HepG2 (cell line): ENCODE results near the gene SGMS1. TPM values are rescaled to one million over a fixed set of nuclear protein-coding genes. Genes with fewer than 3 reads are reported as not detected.
A peak's percentile ranks its signal among the peaks of the same experiment; 100 is the strongest.

Experiments used
- CBX1 ChIP-seq: IDR thresholded peaks from one replicate; pipeline ENCODE4 v1.6.1; 2016; ENCODE audit warnings: antibody characterized with exemption, low read depth
- CEBPG ChIP-seq: IDR thresholded peaks from 2 replicates; pipeline ENCODE4 v1.6.1; 2016
- DPF2 ChIP-seq: sonication (generic); formaldehyde crosslinking; IDR thresholded peaks from 2 replicates; pipeline ENCODE4 v1.4.0; 2020; ENCODE audit warnings: mild to moderate bottlenecking, low read depth, missing genetic modification reagents, borderline replicate concordance
- FLYWCH1 ChIP-seq: sonication (generic); formaldehyde crosslinking; IDR thresholded peaks from 2 replicates; pipeline ENCODE4 v1.8.1; 2023; ENCODE audit warnings: mild to moderate bottlenecking, missing genetic modification reagents
- KDM5B ChIP-seq: sonication (generic); formaldehyde crosslinking; IDR thresholded peaks from 2 replicates; pipeline ENCODE4 v1.4.0; 2020; ENCODE audit warnings: missing genetic modification reagents, mild to moderate bottlenecking, borderline replicate concordance
- KLF11 ChIP-seq: IDR thresholded peaks from 2 replicates; pipeline ENCODE4 v1.6.1; 2016; ENCODE audit warnings: missing compliant biosample characterization
- NR1H2 ChIP-seq: sonication (generic); formaldehyde crosslinking; IDR thresholded peaks from 2 replicates; pipeline ENCODE4 v1.8.1; 2022; ENCODE audit warnings: low read depth, missing genetic modification reagents, borderline replicate concordance
- RNF2 ChIP-seq: fragments of 450-650 bp; conservative IDR thresholded peaks from 2 replicates; pipeline ENCODE4 v1.6.1; 2016; ENCODE audit warnings: low read depth
- SMC3 ChIP-seq: IDR thresholded peaks from 2 replicates; pipeline ENCODE4 v1.6.1; 2011; ENCODE audit warnings: low read length, improper control_type of control experiment
- SOX13 ChIP-seq, 3 experiments: fragments of 450-650 bp in 1 of 3; sonication (generic) in 1 of 3; formaldehyde crosslinking in 1 of 3; IDR thresholded peaks in 2 of 3; conservative IDR thresholded peaks in 1 of 3; 2 replicates each; pipeline versions ENCODE4 v1.5.0 to v1.6.1; 2016 to 2020; ENCODE audit warnings: antibody characterized with exemption in 1 of 3, mild to moderate bottlenecking in 1 of 3, missing compliant biosample characterization in 1 of 3, missing genetic modification reagents in 1 of 3, moderate library complexity in 1 of 3
- TEAD3 ChIP-seq: optimal IDR thresholded peaks from 2 replicates; pipeline ENCODE3; 2016; ENCODE audit warnings: borderline replicate concordance
- ZFP37 ChIP-seq: sonication (generic); formaldehyde crosslinking; IDR thresholded peaks from 2 replicates; pipeline ENCODE4 v1.4.0; 2020; ENCODE audit warnings: missing genetic modification reagents, borderline replicate concordance
- ZMYM3 ChIP-seq: sonication (generic); formaldehyde crosslinking; IDR thresholded peaks from 2 replicates; pipeline ENCODE4 v1.5.1; 2020; ENCODE audit warnings: mild to moderate bottlenecking, missing genetic modification reagents
- ZNF232 ChIP-seq: sonication (generic); formaldehyde crosslinking; IDR thresholded peaks from 2 replicates; pipeline ENCODE4 v1.4.0; 2020; ENCODE audit warnings: missing genetic modification reagents, borderline replicate concordance
- ZNF234 ChIP-seq: sonication (generic); formaldehyde crosslinking; conservative IDR thresholded peaks from 2 replicates; pipeline ENCODE4 v1.5.1; 2020; ENCODE audit warnings: mild to moderate bottlenecking, missing genetic modification reagents
- ZNF552 ChIP-seq: sonication (generic); formaldehyde crosslinking; IDR thresholded peaks from 2 replicates; pipeline ENCODE4 v1.9.0; 2022; ENCODE audit warnings: missing genetic modification reagents, mild to moderate bottlenecking, borderline replicate concordance
- polyA plus RNA-seq, 8 experiments: library from polyadenylated mRNA; depleted of rRNA in 3 of 8; stranded (reverse) in 7 of 8; unstranded in 1 of 8; fragments of >200 nt; fragmentation: Illumina TruSeq in 4 of 8; extraction: Trizol in 4 of 8; gene quantifications; 2 replicates each; pipeline versions ENCODE4 v1.2.1 to v1.2.3, GENCODE V29; 2011 to 2016; ENCODE audit warnings: low read depth in 4 of 8, missing spikeins in 1 of 8, mixed read lengths in 1 of 8; ENCODE audit not compliant: insufficient read depth in 1 of 8
- total RNA-seq, 5 experiments: library from RNA; depleted of rRNA; stranded (reverse); fragments of >200 nt; fragmentation: Illumina TruSeq; extraction: Trizol; gene quantifications; 2 replicates each; pipeline ENCODE4 v1.2.3, GENCODE V29; 2016; ENCODE audit warnings: low read depth in 1 of 5
- TF ChIP-seq, protein P1 (sequence below): sonication (generic); formaldehyde crosslinking; conservative IDR thresholded peaks from 2 replicates; pipeline ENCODE4 v1.8.0; 2022; ENCODE audit warnings: low read depth, missing genetic modification reagents
- TF ChIP-seq, protein P2 (sequence below): sonication (generic); formaldehyde crosslinking; IDR thresholded peaks from 2 replicates; pipeline ENCODE4 v1.5.0; 2020; ENCODE audit warnings: missing genetic modification reagents
- TF ChIP-seq, protein P3 (sequence below): sonication (generic); formaldehyde crosslinking; IDR thresholded peaks from 2 replicates; pipeline ENCODE4 v1.5.0; 2020; ENCODE audit warnings: mild to moderate bottlenecking, missing genetic modification reagents, moderate library complexity
- TF ChIP-seq, protein P4 (sequence below): sonication (generic); formaldehyde crosslinking; IDR thresholded peaks from 2 replicates; pipeline ENCODE4 v1.8.0; 2022; ENCODE audit warnings: mild to moderate bottlenecking, missing genetic modification reagents, borderline replicate concordance
- TF ChIP-seq, protein P5 (sequence below): sonication (generic); formaldehyde crosslinking; IDR thresholded peaks from 2 replicates; pipeline ENCODE4 v1.8.0; 2022; ENCODE audit warnings: missing genetic modification reagents, mild to moderate bottlenecking, moderate library complexity, borderline replicate concordance
- TF ChIP-seq, protein P6 (sequence below): IDR thresholded peaks from 2 replicates; pipeline ENCODE4 v1.6.1; 2018; ENCODE audit warnings: missing genetic modification reagents, mild to moderate bottlenecking, missing compliant biosample characterization

Gene SGMS1
- total and polyA plus RNA-seq, 2 of the 13 experiments (the other 11 are each of a cell fraction or from before 2014, with no cell fraction given) = 6.5 to 15.1 TPM

DNA sequence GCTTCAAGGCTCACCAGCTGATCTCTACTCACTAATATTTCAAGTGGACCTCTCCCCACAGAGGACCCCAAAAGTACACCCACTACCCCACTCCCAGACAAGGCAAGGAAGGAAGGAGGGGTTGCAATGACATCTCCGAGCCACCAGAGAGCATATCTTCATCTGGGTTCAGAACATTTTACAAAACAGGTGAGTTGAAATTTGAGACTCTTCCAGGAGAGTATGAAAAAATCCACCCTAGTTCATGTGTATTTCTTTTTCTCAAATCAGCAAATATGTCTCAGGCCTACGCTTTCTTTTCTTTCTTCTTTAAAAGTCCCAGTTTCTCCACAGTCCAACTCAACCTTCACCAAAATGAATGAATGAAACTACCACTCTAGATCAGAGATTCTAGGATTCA lies 61.9 kb downstream of the SGMS1 start (continued):
- TF ChIP-seq ZFP37 (CRISPR knock-in tag) (no peak), ZNF234 (CRISPR knock-in tag) (no peak), TEAD3 (CRISPR knock-in tag) (no peak), SMC3 (peak; percentile 91), FLYWCH1 (CRISPR knock-in tag) (no peak), CEBPG (no peak), RNF2 (no peak), KDM5B (CRISPR knock-in tag) (no peak), KLF11 (CRISPR knock-in tag) (no peak), NR1H2 (CRISPR knock-in tag) (no peak), CBX1 (no peak), ZMYM3 (CRISPR knock-in tag) (no peak), ZNF232 (no peak), SOX13 (IDR thresholded peaks at IDR 0.05) (no peak), SOX13 (CRISPR knock-in tag; conservative IDR thresholded peaks at IDR 0.05 in 1 of 2, IDR thresholded peaks at IDR 0.05 in 1 of 2) (no peak), DPF2 (CRISPR knock-in tag) (no peak), ZNF552 (CRISPR knock-in tag) (no peak)
- TF ChIP-seq, protein P1, sequence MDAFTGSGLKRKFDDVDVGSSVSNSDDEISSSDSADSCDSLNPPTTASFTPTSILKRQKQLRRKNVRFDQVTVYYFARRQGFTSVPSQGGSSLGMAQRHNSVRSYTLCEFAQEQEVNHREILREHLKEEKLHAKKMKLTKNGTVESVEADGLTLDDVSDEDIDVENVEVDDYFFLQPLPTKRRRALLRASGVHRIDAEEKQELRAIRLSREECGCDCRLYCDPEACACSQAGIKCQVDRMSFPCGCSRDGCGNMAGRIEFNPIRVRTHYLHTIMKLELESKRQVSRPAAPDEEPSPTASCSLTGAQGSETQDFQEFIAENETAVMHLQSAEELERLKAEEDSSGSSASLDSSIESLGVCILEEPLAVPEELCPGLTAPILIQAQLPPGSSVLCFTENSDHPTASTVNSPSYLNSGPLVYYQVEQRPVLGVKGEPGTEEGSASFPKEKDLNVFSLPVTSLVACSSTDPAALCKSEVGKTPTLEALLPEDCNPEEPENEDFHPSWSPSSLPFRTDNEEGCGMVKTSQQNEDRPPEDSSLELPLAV (CRISPR knock-in tag) = no peak
- TF ChIP-seq, protein P2, sequence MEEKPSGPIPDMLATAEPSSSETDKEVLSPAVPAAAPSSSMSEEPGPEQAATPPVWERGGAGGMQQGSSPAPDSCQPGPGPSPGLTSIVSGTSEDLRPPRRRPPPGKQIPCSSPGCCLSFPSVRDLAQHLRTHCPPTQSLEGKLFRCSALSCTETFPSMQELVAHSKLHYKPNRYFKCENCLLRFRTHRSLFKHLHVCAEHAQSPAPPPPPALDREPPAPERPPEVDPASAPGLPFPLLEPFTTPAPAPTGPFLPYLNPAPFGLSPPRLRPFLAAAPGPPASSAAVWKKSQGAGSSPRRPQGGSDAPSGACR (CRISPR knock-in tag) = no peak
- TF ChIP-seq, protein P3, sequence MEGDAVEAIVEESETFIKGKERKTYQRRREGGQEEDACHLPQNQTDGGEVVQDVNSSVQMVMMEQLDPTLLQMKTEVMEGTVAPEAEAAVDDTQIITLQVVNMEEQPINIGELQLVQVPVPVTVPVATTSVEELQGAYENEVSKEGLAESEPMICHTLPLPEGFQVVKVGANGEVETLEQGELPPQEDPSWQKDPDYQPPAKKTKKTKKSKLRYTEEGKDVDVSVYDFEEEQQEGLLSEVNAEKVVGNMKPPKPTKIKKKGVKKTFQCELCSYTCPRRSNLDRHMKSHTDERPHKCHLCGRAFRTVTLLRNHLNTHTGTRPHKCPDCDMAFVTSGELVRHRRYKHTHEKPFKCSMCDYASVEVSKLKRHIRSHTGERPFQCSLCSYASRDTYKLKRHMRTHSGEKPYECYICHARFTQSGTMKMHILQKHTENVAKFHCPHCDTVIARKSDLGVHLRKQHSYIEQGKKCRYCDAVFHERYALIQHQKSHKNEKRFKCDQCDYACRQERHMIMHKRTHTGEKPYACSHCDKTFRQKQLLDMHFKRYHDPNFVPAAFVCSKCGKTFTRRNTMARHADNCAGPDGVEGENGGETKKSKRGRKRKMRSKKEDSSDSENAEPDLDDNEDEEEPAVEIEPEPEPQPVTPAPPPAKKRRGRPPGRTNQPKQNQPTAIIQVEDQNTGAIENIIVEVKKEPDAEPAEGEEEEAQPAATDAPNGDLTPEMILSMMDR (CRISPR knock-in tag) = peak; percentile 72
- TF ChIP-seq, protein P4, sequence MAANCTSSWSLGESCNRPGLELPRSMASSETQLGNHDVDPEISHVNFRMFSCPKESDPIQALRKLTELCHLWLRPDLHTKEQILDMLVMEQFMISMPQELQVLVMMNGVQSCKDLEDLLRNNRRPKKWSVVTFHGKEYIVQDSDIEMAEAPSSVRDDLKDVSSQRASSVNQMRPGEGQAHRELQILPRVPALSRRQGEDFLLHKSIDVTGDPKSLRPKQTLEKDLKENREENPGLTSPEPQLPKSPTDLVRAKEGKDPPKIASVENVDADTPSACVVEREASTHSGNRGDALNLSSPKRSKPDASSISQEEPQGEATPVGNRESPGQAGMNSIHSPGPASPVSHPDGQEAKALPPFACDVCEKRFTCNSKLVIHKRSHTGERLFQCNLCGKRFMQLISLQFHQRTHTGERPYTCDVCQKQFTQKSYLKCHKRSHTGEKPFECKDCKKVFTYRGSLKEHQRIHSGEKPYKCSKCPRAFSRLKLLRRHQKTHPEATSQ = no peak
- TF ChIP-seq, protein P5, sequence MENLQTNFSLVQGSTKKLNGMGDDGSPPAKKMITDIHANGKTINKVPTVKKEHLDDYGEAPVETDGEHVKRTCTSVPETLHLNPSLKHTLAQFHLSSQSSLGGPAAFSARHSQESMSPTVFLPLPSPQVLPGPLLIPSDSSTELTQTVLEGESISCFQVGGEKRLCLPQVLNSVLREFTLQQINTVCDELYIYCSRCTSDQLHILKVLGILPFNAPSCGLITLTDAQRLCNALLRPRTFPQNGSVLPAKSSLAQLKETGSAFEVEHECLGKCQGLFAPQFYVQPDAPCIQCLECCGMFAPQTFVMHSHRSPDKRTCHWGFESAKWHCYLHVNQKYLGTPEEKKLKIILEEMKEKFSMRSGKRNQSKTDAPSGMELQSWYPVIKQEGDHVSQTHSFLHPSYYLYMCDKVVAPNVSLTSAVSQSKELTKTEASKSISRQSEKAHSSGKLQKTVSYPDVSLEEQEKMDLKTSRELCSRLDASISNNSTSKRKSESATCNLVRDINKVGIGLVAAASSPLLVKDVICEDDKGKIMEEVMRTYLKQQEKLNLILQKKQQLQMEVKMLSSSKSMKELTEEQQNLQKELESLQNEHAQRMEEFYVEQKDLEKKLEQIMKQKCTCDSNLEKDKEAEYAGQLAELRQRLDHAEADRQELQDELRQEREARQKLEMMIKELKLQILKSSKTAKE (CRISPR knock-in tag) = no peak
- TF ChIP-seq, protein P6, sequence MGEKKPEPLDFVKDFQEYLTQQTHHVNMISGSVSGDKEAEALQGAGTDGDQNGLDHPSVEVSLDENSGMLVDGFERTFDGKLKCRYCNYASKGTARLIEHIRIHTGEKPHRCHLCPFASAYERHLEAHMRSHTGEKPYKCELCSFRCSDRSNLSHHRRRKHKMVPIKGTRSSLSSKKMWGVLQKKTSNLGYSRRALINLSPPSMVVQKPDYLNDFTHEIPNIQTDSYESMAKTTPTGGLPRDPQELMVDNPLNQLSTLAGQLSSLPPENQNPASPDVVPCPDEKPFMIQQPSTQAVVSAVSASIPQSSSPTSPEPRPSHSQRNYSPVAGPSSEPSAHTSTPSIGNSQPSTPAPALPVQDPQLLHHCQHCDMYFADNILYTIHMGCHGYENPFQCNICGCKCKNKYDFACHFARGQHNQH (CRISPR knock-in tag) = 0 out of 2 replicates have a peak, but pooled peaks have one; percentile 21
